Spleen (tissue), 13 donors: ENCODE results near the gene CD2. TPM values are rescaled to one million over a fixed set of nuclear protein-coding genes. Genes with fewer than 3 reads are reported as not detected.

Experiments used
- DNase-seq: peaks from one replicate; pipeline ENCODE4 v3.0.0-alpha.2; 2020
- H3K27ac ChIP-seq, 8 donors: fragments of 200-600 bp; sonication (generic) in 7 of 8; 1 replicate in 4 of 8; 2 replicates in 4 of 8; pipeline versions ENCODE4 v1.5.0 to v1.8.0; 2016 to 2021; ENCODE audit warnings: inconsistent platforms in 4 of 8, mild to moderate bottlenecking in 4 of 8, moderate library complexity in 1 of 8
- H3K27me3 ChIP-seq, 7 donors: fragments of 200-600 bp; sonication (generic) in 6 of 7; replicated peaks in 1 of 7; 1 replicate in 4 of 7; 2 replicates in 3 of 7; pipeline versions ENCODE4 v1.5.0 to v1.8.0; 2016 to 2021; ENCODE audit warnings: inconsistent platforms in 3 of 7, mild to moderate bottlenecking in 1 of 7
- H3K36me3 ChIP-seq, 6 donors: fragments of 200-600 bp; sonication (generic) in 5 of 6; 1 replicate in 4 of 6; 2 replicates in 2 of 6; pipeline versions ENCODE4 v1.5.0 to v1.8.0; 2016 to 2021; ENCODE audit warnings: inconsistent platforms in 2 of 6
- H3K4me1 ChIP-seq, 6 donors: fragments of 200-600 bp; sonication (generic) in 5 of 6; 1 replicate in 3 of 6; 2 replicates in 3 of 6; pipeline versions ENCODE4 v1.5.0 to v1.8.0; 2016 to 2021; ENCODE audit warnings: inconsistent platforms in 3 of 6
- H3K4me3 ChIP-seq, 8 donors: fragments of 200-600 bp; sonication (generic) in 7 of 8; 1 replicate in 4 of 8; 2 replicates in 4 of 8; pipeline versions ENCODE4 v1.5.0 to v1.8.0; 2016 to 2021; ENCODE audit warnings: inconsistent platforms in 4 of 8, mild to moderate bottlenecking in 4 of 8, moderate library complexity in 2 of 8
- H3K9me3 ChIP-seq, 8 donors: fragments of 200-600 bp; sonication (generic) in 7 of 8; 1 replicate in 4 of 8; 2 replicates in 4 of 8; pipeline versions ENCODE4 v1.5.0 to v1.8.0; 2016 to 2021; ENCODE audit warnings: inconsistent platforms in 4 of 8
- CTCF ChIP-seq, 11 experiments: fragments of 200-600 bp in 7 of 11; fragments of 450-650 bp in 4 of 11; sonication (generic) in 4 of 11; IDR thresholded peaks in 8 of 11; conservative IDR thresholded peaks in 3 of 11; 1 replicate in 7 of 11; 2 replicates in 4 of 11; pipeline versions ENCODE4 v1.4.0 to v1.8.0; 2016 to 2021; ENCODE audit warnings: antibody characterized with exemption in 11 of 11, inconsistent platforms in 4 of 11, mild to moderate bottlenecking in 1 of 11
- POLR2A ChIP-seq, 3 donors: fragments of 450-650 bp; IDR thresholded peaks; one replicate each; pipeline ENCODE4 v1.5.1; 2017; ENCODE audit warnings: antibody characterized with exemption in 3 of 3, mild to moderate bottlenecking in 1 of 3
- POLR2AphosphoS5 ChIP-seq, 3 donors: sonication (generic); formaldehyde crosslinking; IDR thresholded peaks; one replicate each; pipeline ENCODE4 v1.5.1; 2017; ENCODE audit warnings: antibody characterized with exemption in 3 of 3
- WGBS, 5 donors: extraction: QIAGEN DNeasy Blood & Tissue Kit in 3 of 5; methylation state at CpG; one replicate each; pipeline versions ENCODE4 v1.1.5 to v1.1.7; 2013 to 2018; 5-methylcytosine and 5-hydroxymethylcytosine counted together
- intact Hi-C: fragments of 100-400 bp; cut with DNase I; formaldehyde crosslinking; loops from one replicate; pipeline ENCODE4 v1.15.0; 2023; ENCODE audit warnings: low total_unique reads
- long read RNA-seq, 2 donors: transcript quantifications; one replicate each; lab custom pipeline, GENCODE V29; 2026
- polyA plus RNA-seq, 3 donors: library from polyadenylated mRNA; stranded (reverse); fragments of 200-250 nt; gene quantifications; one replicate each; pipeline ENCODE4 v1.2.1, GENCODE V29; 2013
- total RNA-seq, 7 donors: library from RNA; depleted of rRNA in 3 of 7; stranded (reverse); fragments of >200 nt in 3 of 7; fragmentation: NEBNext Ultra II Directional in 4 of 7; extraction: Animal tissue kit (Norgen Biotek cat#: 25700) in 4 of 7; gene quantifications; one replicate each; pipeline versions ENCODE4 v1.1.0 to v1.2.1, GENCODE V29; 2016 to 2021
- donor health status: healthy with polysubstance abuse.
- donor health status: DM: no; HTN: no; CAD: no; lungs with moderate emphysema.
- donor health status: DM: no; HTN: no; CAD: no.
- donor health status: Bipolar disorder and iron deficiency.
- donor health status: healthy.
- donor health status: DM: no; HTN: no; CAD: no.
- donor health status: DM: yes; HTN: yes; CAD: no.

Gene CD2
- total RNA-seq: 10 to 100 TPM; 24.4 to 50.5 (median 35.4) TPM
- polyA plus RNA-seq: 10 to 100 TPM; 21.6 to 25.5 (median 21.8) TPM
- long read RNA-seq, donor 1: 0 reads
- long read RNA-seq, donor 2, transcript CD2-202 (5 exons, 1,609 nt): major isoform, 5 of 7 reads
- long read RNA-seq, donor 2, partial matches to known transcripts: 0 of 7 reads
- long read RNA-seq, donor 2, other reads (novel, unspliced or antisense): 0 of 7 reads

GRCh38 chr1:116754198-116754977 is at the start of gene CD2:
Gene CD2 (plus strand): TSS chr1:116754430. CDS start chr1:116754493, 63 bp downstream.
- no peak for DNase-seq
- H3K9me3 ChIP-seq: peaks cover 0 to 7% (median 4%) of the 10 kb centered on the region in 8 donors
- TF ChIP-seq POLR2AphosphoS5 (IDR thresholded peaks at IDR 0.05) (peak in 1 of 3 donors; percentile 80), CTCF (IDR thresholded peaks at IDR 0.05 in 8 of 11, conservative IDR thresholded peaks at IDR 0.05 in 3 of 11) (no peak)
- H3K4me3 ChIP-seq: peak within 1 kb of the TSS; percentile 28 to 65 (median 38)
- intact Hi-C loops: no loop called here
- H3K27ac ChIP-seq: peak within 1 kb of the TSS; percentile 33 to 82 (median 73)
- no peaks in the 10 kb centered on the region for H3K27me3 ChIP-seq
- H3K36me3 ChIP-seq: no peaks in the 10 kb centered on the region
- WGBS, 5 donors: 61 to 67% (median 63%) methylated on average over 7 of the region's 7 CpGs
- peaks cover 0 to 36% (median 10%) of the 10 kb centered on the region in 6 donors for H3K4me1 ChIP-seq

- Histone ChIP-seq H3K36me3 (no peaks in the 10 kb centered on the region), H3K9me3 (peaks cover 0 to 5% (median 0%) of the 10 kb centered on the region in 8 donors), H3K27ac (no peak overlapping the region), H3K27me3 (no peaks in the 10 kb centered on the region), H3K4me3 (no peak overlapping the region), H3K4me1 (no peaks in the 10 kb centered on the region)
- TF ChIP-seq POLR2AphosphoS5 (IDR thresholded peaks at IDR 0.05) (no peak), POLR2A (IDR thresholded peaks at IDR 0.05) (no peak), CTCF (IDR thresholded peaks at IDR 0.05 in 8 of 11, conservative IDR thresholded peaks at IDR 0.05 in 3 of 11) (no peak)
- intact Hi-C loops: no loop called here
- no peak for DNase-seq
- WGBS, 5 donors: 80 to 92% (median 91%) methylated on average over 2 of the region's 2 CpGs
Measured at GRCh38 chr1:116706123-116706522, 48.1 kb upstream of the CD2 start.

- Histone ChIP-seq H3K4me1 (no peaks in the 10 kb centered on the region), H3K4me3 (no peak overlapping the region), H3K27ac (no peak overlapping the region), H3K9me3 (no peaks in the 10 kb centered on the region), H3K36me3 (no peaks in the 10 kb centered on the region), H3K27me3 (no peaks in the 10 kb centered on the region)
- DNase-seq: no peak
- TF ChIP-seq POLR2A (IDR thresholded peaks at IDR 0.05) (no peak), CTCF (IDR thresholded peaks at IDR 0.05 in 8 of 11, conservative IDR thresholded peaks at IDR 0.05 in 3 of 11) (no peak), POLR2AphosphoS5 (IDR thresholded peaks at IDR 0.05) (no peak)
- intact Hi-C loops: no loop called here
Measured at GRCh38 chr1:116706841-116707240, 47.4 kb upstream of the CD2 start.

GRCh38 chr1:116708255-116708900 is 45.9 kb upstream of the CD2 start:
- no peak overlapping the region for H3K4me3 ChIP-seq
- no peak for DNase-seq
- 81 to 91% (median 85%) methylated on average over 6 of the region's 6 CpGs for WGBS, 5 donors
- no peak overlapping the region for H3K27ac ChIP-seq
- intact Hi-C loops: no loop called here
- H3K9me3 ChIP-seq: no peaks in the 10 kb centered on the region
- TF ChIP-seq POLR2AphosphoS5 (IDR thresholded peaks at IDR 0.05) (no peak), CTCF (IDR thresholded peaks at IDR 0.05 in 8 of 11, conservative IDR thresholded peaks at IDR 0.05 in 3 of 11) (no peak), POLR2A (IDR thresholded peaks at IDR 0.05) (no peak)
- H3K27me3 ChIP-seq: no peaks in the 10 kb centered on the region
- H3K4me1 ChIP-seq: no peaks in the 10 kb centered on the region
- no peaks in the 10 kb centered on the region for H3K36me3 ChIP-seq
